ENCODE measurements around the gene CDH8.

DNA sequence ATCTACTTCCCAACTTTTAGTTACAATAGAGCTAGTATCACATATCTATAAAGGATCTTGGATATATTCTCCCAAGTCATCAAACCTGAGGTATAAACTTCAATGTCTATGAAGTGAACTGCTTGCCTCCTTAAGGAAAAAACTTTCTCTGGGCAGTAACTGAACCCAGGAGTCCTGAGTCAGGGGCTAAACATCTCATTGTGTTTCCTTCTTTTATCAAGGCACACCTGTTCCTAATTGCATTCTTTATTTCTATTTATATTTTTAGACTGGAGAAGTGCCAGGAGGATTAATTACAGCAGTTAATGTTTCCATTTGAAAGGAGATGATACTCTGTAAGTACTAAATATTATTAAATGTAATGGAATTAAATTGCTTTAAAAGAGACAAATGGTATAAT, 98.6 kb downstream of the CDH8 start:
- TF ChIP-seq, protein P1, sequence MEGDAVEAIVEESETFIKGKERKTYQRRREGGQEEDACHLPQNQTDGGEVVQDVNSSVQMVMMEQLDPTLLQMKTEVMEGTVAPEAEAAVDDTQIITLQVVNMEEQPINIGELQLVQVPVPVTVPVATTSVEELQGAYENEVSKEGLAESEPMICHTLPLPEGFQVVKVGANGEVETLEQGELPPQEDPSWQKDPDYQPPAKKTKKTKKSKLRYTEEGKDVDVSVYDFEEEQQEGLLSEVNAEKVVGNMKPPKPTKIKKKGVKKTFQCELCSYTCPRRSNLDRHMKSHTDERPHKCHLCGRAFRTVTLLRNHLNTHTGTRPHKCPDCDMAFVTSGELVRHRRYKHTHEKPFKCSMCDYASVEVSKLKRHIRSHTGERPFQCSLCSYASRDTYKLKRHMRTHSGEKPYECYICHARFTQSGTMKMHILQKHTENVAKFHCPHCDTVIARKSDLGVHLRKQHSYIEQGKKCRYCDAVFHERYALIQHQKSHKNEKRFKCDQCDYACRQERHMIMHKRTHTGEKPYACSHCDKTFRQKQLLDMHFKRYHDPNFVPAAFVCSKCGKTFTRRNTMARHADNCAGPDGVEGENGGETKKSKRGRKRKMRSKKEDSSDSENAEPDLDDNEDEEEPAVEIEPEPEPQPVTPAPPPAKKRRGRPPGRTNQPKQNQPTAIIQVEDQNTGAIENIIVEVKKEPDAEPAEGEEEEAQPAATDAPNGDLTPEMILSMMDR (IDR thresholded peaks at IDR 0.05): no peak
- TF ChIP-seq POLR2A (IDR thresholded peaks at IDR 0.05) (no peak), POLR2AphosphoS5 (IDR thresholded peaks at IDR 0.05; ENCODE audit: insufficient read depth in 1 of 2, low read depth in 1 of 2) (no peak)

Measured in vagina (tissue), 2 donors.